ENCODE data around the gene CDK4. TPM values are rescaled to one million over a fixed set of nuclear protein-coding genes. Genes with fewer than 3 reads are reported as not detected.
A peak's percentile ranks its signal among the peaks of the same experiment; 100 is the strongest.

The CDK4 gene
- total RNA-seq, 1 donor from 2014 or later: 120 TPM

- peak within 1 kb of the TSS; percentile 97 for H3K4me3 Mint-ChIP-seq (ENCODE audit: unreplicated experiment)
- H3K4me1 Mint-ChIP-seq (ENCODE audit: unreplicated experiment): peaks cover 45% of the 10 kb centered on the region
- no peak for TF ChIP-seq CTCF (IDR thresholded peaks at IDR 0.05; ENCODE audit: unreplicated experiment)
- H3K27ac Mint-ChIP-seq (ENCODE audit: unreplicated experiment): peak within 1 kb of the TSS; percentile 99
- peak; percentile 81 for DNase-seq (ENCODE audit: low spot score)
- H3K9me3 Mint-ChIP-seq (ENCODE audit: unreplicated experiment): no peaks in the 10 kb centered on the region
- peaks cover 25% of the 10 kb centered on the region for H3K36me3 Mint-ChIP-seq (ENCODE audit: low read depth, unreplicated experiment)
- peaks cover 16% of the 10 kb centered on the region for H3K27me3 Mint-ChIP-seq (ENCODE audit: unreplicated experiment)
Measured at GRCh38 chr12:57744777-57745484, 7.2 kb downstream of the CDK4 start, which contains the start of gene TSPAN31. TSS of gene TSPAN31 (plus strand) at chr12:57745039. CDS start at chr12:57745155, 116 bp downstream.

GRCh38 chr12:57744194-57744776 lies 7.8 kb downstream of the CDK4 start:
- Mint-ChIP-seq H3K27ac (ENCODE audit: unreplicated experiment) (peak overlapping the region; percentile 99), H3K36me3 (ENCODE audit: low read depth, unreplicated experiment) (peaks cover 27% of the 10 kb centered on the region), H3K27me3 (ENCODE audit: unreplicated experiment) (peaks cover 17% of the 10 kb centered on the region), H3K9me3 (ENCODE audit: unreplicated experiment) (no peaks in the 10 kb centered on the region), H3K4me1 (ENCODE audit: unreplicated experiment) (peaks cover 47% of the 10 kb centered on the region), H3K4me3 (ENCODE audit: unreplicated experiment) (peak overlapping the region; percentile 97)
- no peak for TF ChIP-seq CTCF (IDR thresholded peaks at IDR 0.05; ENCODE audit: unreplicated experiment)
- DNase-seq (ENCODE audit: low spot score): peak; percentile 62

GRCh38 chr12:57743769-57744168 lies 8.3 kb downstream of the CDK4 start:
- DNase-seq (ENCODE audit: low spot score): no peak
- peak overlapping the region; percentile 99 for H3K27ac Mint-ChIP-seq (ENCODE audit: unreplicated experiment)
- peaks cover 26% of the 10 kb centered on the region for H3K36me3 Mint-ChIP-seq (ENCODE audit: low read depth, unreplicated experiment)
- peak overlapping the region; percentile 70 for H3K4me3 Mint-ChIP-seq (ENCODE audit: unreplicated experiment)
- TF ChIP-seq CTCF (IDR thresholded peaks at IDR 0.05; ENCODE audit: unreplicated experiment): no peak
- H3K27me3 Mint-ChIP-seq (ENCODE audit: unreplicated experiment): peaks cover 22% of the 10 kb centered on the region
- H3K4me1 Mint-ChIP-seq (ENCODE audit: unreplicated experiment): peaks cover 51% of the 10 kb centered on the region
- H3K9me3 Mint-ChIP-seq (ENCODE audit: unreplicated experiment): no peaks in the 10 kb centered on the region

GRCh38 chr12:57741844-57742738 lies 10.0 kb downstream of the CDK4 start:
- no peaks in the 10 kb centered on the region for H3K9me3 Mint-ChIP-seq (ENCODE audit: unreplicated experiment)
- H3K27me3 Mint-ChIP-seq (ENCODE audit: unreplicated experiment): peaks cover 19% of the 10 kb centered on the region
- no peak overlapping the region for H3K4me3 Mint-ChIP-seq (ENCODE audit: unreplicated experiment)
- H3K4me1 Mint-ChIP-seq (ENCODE audit: unreplicated experiment): peaks cover 45% of the 10 kb centered on the region
- peaks cover 15% of the 10 kb centered on the region for H3K36me3 Mint-ChIP-seq (ENCODE audit: low read depth, unreplicated experiment)
- H3K27ac Mint-ChIP-seq (ENCODE audit: unreplicated experiment): peak overlapping the region; percentile 55
- no peak for DNase-seq (ENCODE audit: low spot score)
- no peak for TF ChIP-seq CTCF (IDR thresholded peaks at IDR 0.05; ENCODE audit: unreplicated experiment)

Data from endothelial cell (in vitro differentiated cells).